ENCODE results near the gene WNT16. TPM values are rescaled to one million over a fixed set of nuclear protein-coding genes. Genes with fewer than 3 reads are reported as not detected.
"Not testable (repeated sequence)": the region's sequence is repeated elsewhere in the genome, so short reads cannot be mapped to it uniquely, and the experiment has no call there.

Gene WNT16
- polyA plus RNA-seq, 3 donors: 0.05 to 0.06 (median 0.06) TPM

GRCh38 chr7:121303422-121304101, 25.2 kb upstream of the WNT16 start:
- DNase-seq (ENCODE audit: extremely low read depth in 1 of 11, low read depth in 9 of 11, low spot score in 4 of 11): no peak

DNA sequence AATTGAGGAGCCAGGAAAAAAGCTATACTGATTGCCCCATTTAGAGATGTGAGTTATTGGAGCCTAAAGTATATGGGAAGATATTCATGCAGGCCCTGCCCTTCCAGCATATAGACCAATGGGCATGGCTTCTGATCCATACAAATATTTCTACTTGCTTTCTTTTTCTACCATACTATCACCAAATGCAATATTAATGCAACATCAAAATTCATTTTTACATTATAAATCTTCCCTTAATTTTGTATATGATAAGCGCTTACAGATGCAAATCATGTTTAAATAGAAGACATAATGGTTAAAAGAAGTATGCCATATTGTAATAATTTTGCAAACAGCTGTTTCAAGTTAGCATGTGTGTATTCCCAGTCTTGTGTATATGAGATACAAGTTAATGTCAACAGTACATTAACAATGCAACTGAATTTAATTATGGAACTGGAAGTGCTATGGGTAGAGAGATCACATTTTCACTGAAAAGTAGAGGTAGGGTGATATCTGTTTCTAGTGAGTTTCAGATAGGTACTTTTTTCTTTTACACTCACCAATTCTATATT, 24.6 kb upstream of the WNT16 start:
- DNase-seq (ENCODE audit: extremely low read depth in 1 of 11, low read depth in 9 of 11, low spot score in 4 of 11): no peak

- no peak for DNase-seq (ENCODE audit: extremely low read depth in 1 of 11, low read depth in 9 of 11, low spot score in 4 of 11)
Measured at GRCh38 chr7:121305109-121305508, 23.7 kb upstream of the WNT16 start.

DNA sequence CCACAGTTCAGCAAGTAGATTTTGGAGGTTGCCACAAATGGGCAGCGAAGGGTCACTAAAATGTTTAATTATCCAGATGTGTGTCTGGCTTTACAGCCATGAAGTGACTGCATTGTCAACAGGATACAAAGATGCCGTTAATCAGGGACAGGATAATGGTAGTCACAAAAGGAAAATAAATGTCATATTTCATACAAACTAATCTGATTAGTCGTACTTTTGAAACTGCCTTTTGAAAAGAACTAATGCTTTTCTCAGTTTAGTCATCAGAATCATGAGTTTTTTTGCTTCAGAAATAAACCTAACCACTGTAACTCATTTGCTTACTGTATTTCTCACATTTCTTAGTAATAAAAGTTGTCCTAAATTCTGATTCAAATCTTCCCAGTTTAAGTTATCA, 22.2 kb upstream of the WNT16 start:
- DNase-seq (ENCODE audit: extremely low read depth in 1 of 11, low read depth in 9 of 11, low spot score in 4 of 11): no peak

GRCh38 chr7:121307021-121307574, 21.7 kb upstream of the WNT16 start:
- no peak for DNase-seq (ENCODE audit: extremely low read depth in 1 of 11, low read depth in 9 of 11, low spot score in 4 of 11)

DNA sequence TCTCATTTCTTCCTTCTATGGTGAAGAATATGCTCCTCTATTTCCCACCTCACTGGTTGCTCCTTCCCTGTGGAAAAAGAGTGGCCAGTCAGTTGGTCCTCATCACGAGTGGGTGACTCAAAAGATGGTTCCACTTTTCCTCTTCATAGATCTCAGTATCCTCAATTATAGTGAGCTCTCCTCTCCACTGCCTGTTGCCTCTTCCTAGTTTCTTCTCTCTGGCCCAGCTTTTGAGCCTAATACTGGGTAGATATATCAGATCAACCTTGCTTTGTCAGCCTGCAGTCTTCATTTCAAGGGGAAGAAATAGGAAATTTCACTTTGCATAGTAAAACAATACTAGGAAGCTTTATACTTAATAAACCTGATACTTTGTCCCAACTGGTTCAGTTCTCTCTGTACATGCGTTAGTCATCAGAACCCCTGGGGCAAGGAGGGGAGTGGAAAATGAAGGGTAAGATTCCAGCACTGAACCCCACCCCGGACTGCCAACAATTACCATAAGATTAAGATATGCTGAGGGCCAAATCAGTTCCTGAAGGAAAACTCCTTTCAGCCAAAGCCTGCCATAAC, 15.5 kb upstream of the WNT16 start:
- DNase-seq (ENCODE audit: extremely low read depth in 1 of 11, low read depth in 9 of 11, low spot score in 4 of 11): no peak

- no peak for DNase-seq (ENCODE audit: extremely low read depth in 1 of 11, low read depth in 9 of 11, low spot score in 4 of 11)
Measured at GRCh38 chr7:121313793-121314676, 14.8 kb upstream of the WNT16 start.

DNA sequence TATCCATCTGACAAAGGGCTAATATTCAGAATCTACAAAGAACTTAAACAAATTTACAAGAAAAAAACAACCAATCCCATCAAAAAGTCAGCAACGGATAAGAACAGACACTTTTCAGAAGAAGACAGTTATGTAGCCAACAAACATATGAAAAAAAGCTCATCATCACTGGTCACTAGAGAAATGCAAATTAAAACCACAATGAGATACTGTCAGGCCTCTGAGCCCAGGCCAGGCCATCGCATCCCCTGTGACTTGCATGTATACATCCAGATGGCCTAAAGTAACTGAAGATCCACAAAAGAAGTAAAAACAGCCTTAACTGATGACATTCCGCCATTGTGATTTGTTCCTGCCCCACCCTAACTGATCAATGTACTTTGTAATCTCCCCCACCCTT, 13.6 kb upstream of the WNT16 start:
- DNase-seq (ENCODE audit: extremely low read depth in 1 of 11, low read depth in 9 of 11, low spot score in 4 of 11): not testable (repeated sequence)

- DNase-seq (ENCODE audit: extremely low read depth in 1 of 11, low read depth in 9 of 11, low spot score in 4 of 11): no peak
Measured at GRCh38 chr7:121322460-121322859, 6.3 kb upstream of the WNT16 start.

- no peak for DNase-seq (ENCODE audit: extremely low read depth in 1 of 11, low read depth in 9 of 11, low spot score in 4 of 11)
Measured at GRCh38 chr7:121323515-121324302, 5.1 kb upstream of the WNT16 start.

DNA sequence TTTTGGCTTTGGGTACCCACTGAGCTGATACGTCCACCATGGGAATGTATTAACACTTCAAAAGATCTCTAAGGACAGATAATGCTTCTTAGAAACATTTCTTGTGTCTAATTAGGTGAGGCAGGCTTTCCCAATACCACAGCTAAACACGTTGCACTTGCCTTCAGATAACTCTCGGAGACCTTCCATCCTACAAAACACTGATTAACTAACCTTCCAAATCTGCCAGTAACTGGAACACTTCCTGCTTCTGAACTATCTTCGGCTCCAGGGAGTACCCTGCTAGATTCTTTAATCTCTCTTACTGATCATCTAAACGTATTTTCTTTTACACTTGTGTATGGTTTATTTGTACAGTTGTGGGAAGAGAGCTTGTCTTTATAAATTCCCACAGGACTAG, 1.1 kb upstream of the WNT16 start:
- no peak for DNase-seq (ENCODE audit: extremely low read depth in 1 of 11, low read depth in 9 of 11, low spot score in 4 of 11)

DNA sequence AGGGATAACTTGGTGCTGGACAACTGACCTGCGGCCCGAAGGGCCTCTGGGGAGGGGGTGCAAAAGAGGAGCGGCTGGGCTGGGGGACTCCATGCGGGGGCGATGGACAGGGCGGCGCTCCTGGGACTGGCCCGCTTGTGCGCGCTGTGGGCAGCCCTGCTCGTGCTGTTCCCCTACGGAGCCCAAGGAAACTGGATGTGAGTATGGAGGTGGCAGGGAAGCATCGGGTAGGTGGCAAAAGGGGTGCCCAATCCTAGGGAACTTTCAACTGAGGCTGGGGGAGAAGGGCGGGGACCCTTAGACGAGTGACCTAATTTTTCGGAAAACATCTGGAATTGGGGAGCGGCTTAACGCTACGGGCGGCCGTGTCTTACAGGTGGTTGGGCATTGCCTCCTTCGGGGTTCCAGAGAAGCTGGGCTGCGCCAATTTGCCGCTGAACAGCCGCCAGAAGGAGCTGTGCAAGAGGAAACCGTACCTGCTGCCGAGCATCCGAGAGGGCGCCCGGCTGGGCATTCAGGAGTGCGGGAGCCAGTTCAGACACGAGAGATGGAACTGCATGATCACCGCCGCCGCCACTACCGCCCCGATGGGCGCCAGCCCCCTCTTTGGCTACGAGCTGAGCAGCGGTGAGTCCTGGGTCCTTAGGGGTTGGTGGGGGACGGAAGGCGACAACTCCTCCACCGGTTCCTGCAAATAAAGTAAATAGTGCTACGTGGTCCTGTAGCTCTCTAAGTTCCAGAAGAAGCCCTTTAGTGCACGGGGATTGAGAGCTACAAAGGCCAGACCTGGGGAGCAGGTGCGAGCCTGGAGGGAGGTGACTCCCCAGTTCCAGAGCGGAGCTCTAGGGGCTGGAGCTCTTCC, 622 bp downstream of the WNT16 start:
- no peak for DNase-seq (ENCODE audit: extremely low read depth in 1 of 11, low read depth in 9 of 11, low spot score in 4 of 11)

DNA sequence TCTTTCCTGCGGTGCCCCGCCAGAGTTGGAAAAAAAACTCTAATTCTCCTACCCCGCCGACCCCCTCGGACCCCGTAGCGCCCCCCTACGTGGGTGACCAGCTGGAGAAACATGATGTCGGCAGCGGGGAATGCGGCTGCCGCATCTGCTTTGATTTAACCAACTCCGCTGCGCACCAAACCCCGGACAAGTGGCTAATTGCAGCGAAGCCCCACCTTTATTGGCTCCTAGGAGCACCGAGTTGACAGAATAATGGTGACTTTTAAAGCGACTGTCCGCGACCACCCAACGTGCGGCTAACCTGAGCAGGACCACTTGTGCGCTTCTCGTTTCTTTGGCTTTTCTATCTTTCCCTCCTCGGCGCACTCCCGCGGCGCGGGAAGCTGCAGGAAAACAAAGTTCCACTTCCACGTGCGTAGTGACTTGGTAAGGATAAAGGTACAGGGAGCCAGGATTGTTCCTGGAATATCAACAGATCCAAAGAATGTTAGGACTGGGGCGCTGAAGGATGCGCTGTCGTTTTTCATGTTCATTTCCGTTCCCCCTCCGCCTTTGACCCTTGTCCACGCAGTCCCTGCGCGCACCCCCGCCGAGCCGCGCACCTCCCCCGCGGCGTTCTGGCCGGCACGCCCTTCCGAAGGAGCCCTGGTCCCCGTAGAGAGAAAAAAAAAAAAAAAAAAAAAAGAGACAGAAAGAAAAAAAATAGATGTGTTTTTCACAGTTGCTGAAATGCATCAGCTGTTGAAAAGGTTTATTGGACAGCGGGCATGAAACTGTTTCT, 1.4 kb downstream of the WNT16 start:
- no peak for DNase-seq (ENCODE audit: extremely low read depth in 1 of 11, low read depth in 9 of 11, low spot score in 4 of 11)

- no peak for DNase-seq (ENCODE audit: extremely low read depth in 1 of 11, low read depth in 9 of 11, low spot score in 4 of 11)
Measured at GRCh38 chr7:121331048-121331447, 2.2 kb downstream of the WNT16 start.

DNA sequence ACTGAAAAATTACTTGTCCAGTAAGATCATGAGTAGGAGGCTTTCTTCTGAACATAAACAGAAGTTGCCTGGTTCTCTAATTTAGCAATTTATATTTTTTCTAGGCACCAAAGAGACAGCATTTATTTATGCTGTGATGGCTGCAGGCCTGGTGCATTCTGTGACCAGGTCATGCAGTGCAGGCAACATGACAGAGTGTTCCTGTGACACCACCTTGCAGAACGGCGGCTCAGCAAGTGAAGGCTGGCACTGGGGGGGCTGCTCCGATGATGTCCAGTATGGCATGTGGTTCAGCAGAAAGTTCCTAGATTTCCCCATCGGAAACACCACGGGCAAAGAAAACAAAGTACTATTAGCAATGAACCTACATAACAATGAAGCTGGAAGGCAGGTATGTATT, 2.8 kb downstream of the WNT16 start:
- no peak for DNase-seq (ENCODE audit: extremely low read depth in 1 of 11, low read depth in 9 of 11, low spot score in 4 of 11)

DNA sequence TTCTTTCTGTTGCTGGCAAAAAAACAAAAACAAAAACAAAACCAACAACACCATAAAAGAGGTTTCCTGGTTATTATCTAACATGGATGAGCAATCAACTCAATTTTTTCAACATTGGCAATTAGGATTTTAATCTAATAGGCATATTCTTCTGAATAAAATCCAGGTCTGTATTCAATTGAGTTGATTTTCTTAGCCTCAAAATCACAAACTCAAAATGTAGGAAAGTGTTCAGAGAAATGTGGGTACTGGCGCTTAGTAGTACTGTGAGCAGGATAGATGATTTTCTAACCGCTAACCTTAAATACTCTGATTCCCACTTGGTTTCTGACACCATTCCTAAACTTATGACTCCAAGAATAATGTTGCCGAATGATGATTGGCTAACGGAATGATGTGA, 5.6 kb downstream of the WNT16 start:
- no peak for DNase-seq (ENCODE audit: extremely low read depth in 1 of 11, low read depth in 9 of 11, low spot score in 4 of 11)

Data from renal cortex interstitium (tissue), 11 donors.